Measurements from ENCODE around the gene TMEM235.

DNA sequence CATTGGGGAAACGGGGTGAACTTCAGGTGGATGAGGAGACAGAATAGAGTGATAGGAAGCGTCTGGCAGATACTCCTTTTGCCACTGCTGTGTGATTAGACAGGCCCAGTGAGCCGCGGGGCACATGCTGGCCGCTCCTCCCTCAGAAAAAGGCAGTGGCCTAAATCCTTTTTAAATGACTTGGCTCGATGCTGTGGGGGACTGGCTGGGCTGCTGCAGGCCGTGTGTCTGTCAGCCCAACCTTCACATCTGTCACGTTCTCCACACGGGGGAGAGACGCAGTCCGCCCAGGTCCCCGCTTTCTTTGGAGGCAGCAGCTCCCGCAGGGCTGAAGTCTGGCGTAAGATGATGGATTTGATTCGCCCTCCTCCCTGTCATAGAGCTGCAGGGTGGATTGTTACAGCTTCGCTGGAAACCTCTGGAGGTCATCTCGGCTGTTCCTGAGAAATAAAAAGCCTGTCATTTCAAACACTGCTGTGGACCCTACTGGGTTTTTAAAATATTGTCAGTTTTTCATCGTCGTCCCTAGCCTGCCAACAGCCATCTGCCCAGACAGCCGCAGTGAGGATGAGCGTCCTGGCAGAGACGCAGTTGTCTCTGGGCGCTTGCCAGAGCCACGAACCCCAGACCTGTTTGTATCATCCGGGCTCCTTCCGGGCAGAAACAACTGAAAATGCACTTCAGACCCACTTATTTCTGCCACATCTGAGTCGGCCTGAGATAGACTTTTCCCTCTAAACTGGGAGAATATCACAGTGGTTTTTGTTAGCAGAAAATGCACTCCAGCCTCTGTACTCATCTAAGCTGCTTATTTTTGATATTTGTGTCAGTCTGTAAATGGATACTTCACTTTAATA is 7.0 kb upstream of the TMEM235 start:
- TF ChIP-seq POLR2A (IDR thresholded peaks at IDR 0.05): no peak
- TF ChIP-seq, protein P1, sequence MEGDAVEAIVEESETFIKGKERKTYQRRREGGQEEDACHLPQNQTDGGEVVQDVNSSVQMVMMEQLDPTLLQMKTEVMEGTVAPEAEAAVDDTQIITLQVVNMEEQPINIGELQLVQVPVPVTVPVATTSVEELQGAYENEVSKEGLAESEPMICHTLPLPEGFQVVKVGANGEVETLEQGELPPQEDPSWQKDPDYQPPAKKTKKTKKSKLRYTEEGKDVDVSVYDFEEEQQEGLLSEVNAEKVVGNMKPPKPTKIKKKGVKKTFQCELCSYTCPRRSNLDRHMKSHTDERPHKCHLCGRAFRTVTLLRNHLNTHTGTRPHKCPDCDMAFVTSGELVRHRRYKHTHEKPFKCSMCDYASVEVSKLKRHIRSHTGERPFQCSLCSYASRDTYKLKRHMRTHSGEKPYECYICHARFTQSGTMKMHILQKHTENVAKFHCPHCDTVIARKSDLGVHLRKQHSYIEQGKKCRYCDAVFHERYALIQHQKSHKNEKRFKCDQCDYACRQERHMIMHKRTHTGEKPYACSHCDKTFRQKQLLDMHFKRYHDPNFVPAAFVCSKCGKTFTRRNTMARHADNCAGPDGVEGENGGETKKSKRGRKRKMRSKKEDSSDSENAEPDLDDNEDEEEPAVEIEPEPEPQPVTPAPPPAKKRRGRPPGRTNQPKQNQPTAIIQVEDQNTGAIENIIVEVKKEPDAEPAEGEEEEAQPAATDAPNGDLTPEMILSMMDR (IDR thresholded peaks at IDR 0.05 in 8 of 11, conservative IDR thresholded peaks at IDR 0.05 in 3 of 11): no peak
